ENCODE measurements around the gene MAPKAPK3.

Gene MAPKAPK3

DNA sequence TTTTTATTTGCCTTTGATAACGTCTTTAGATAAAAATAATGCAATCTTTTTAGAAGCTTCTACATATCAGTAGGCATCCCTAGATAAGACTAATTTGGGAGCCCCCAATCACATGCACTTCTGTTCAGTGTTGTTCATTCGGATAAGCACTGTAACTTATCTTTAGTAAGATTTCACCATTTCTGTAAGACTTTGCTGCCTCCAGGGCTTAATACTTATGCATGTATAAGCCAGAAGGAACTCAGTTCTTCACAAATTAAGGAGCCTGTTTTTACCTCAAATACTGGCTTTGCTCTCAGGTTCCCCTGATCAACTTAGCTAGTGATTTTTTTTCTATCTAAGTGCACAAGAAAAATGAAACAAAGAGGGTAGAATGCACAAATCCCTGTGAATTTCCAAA lies 78.1 kb downstream of the MAPKAPK3 start:
- no peak for DNase-seq (ENCODE audit: low read depth)

DNA sequence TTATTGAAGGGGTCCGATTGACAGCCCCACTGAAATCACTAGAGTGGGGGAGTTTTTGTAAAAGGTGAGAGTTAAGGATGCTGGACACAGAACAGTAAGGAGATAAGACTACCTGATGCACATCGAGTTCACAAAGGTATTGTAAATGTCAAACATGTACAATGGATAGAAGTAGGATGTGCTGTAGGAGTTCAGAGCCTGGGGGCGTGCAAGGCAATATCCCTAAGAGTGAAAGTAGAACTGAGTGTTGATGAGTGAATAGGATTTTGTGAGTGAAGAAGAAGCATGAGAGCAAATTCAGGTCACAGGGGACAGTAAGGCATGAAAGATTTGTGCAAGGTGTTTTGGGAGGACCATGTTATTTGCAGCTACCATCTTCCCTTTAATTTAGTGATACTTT lies 79.3 kb downstream of the MAPKAPK3 start:
- DNase-seq (ENCODE audit: low read depth): no peak

DNA sequence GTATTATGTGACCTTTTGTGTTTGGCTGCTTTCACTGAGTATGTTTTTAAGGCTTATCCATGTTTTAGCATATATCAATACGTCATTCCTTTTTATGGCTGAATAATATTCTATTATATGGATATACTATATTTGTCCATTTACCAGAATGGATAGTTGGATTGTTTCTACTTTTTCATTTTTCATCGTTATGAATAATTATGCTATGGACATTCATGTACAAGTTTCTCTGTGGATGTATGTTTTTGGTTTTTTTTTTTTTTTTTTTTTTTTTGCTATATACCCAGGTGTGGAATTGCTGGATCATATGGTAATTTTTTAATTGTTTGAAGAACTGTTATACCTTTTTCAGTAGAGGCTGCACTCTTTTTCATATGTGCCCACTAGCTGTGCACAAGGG lies 81.3 kb downstream of the MAPKAPK3 start:
- DNase-seq (ENCODE audit: low read depth): no peak
